ELF-1 (cell line): ENCODE results near the gene NCEH1.
"Not testable (repeated sequence)": the region's sequence is repeated elsewhere in the genome, so short reads cannot be mapped to it uniquely, and the experiment has no call there.

Experiments
- DNase-seq: peaks from one replicate; pipeline ENCODE4 v3.0.0-alpha.2; 2016; ENCODE audit warnings: low read depth, low spot score

Gene NCEH1

DNA sequence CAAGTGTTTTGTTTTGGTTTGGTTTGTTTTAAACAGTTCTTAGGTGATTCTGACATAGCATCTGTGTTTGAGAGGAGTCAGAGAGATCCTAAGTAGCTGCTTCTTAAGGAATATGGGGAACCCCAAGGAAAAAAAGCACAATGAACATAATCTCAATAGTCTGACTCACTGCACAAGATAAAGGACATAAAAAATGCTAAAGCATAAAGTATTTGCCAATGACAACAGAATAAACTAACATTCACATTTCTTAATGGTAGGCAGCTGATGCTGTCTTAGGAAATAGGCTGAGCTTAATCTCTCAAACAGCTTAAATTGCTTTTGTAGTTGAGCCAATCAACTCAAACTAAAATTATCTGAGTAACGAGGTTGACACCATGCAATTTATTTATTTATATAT is 2.9 kb downstream of the NCEH1 start:
- DNase-seq = no peak

DNA sequence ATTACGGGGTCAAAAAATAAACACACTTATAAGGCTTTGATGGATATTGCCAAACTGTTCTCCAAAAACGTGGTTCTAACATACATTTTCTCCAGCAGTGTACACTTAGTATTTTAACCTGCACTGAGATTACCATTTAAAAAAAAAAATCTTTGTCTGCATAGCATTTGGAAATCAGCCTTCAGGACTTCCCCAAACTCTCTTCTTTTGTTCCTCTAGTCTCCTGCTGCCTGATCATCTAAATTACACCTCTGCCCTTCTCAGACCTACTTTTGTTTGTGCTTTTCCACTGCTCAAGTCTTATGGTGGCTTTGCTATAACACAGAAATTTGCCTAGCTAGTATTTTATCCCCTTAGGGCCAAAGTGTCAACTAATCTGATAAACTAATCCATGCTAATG is 3.8 kb downstream of the NCEH1 start:
- no peak for DNase-seq

DNA sequence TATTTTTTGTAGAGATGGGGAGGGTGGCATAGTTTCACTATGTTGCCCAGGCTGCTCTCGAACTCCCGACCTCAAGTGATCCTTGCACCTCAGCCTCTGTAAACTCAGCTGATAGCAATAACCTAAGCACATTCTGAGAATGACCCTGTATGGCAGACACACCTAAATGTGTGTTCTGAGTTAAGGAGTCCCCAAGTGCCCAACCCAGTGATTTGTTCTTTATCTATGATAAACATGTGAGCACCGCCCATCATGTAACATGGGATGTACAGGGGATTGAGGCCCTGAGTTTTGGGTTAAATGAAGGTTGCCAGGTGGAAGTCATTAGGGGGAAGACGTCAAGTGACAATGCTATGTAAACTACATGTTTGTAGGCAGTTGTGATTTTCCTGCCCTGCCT is 5.7 kb downstream of the NCEH1 start:
- DNase-seq = no peak

DNA sequence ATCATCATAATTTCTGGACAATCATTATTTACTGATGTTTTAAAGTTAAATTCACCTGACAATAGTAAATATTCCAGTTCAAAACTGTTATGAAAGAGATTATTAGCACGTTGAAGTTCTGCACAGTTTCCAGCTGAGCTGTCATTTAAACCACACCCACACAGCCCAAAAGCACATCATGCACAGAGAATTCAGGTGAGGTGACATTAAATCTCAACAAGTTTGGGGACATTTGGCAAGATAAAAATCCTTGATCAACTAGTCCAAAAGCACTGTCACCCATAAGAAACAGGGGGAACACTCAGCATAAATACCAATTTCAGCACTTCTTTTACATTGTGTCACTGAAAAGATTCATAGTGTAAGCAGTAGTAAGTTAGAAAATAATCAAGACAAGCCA is 6.9 kb downstream of the NCEH1 start:
- DNase-seq = no peak

DNA sequence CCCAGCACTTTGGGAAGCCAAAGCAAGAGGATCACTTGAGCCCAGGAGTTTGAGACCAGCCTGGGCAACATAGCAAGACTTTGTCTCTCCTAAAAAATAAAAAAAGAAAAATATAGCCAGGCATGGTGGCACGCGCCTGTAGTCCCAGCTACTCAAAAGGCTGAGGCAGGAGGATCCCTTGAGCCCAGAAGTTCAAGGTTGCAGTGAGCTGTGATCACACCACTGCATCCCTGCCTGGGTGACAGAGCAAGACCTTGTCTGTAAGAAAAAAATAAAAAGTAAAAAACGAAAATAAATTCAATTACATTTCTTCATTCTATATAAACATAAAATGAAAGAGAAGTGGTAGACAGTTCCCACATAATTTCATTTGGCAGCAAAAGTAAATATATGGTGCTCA is 8.1 kb downstream of the NCEH1 start:
- DNase-seq = not testable (repeated sequence)

DNA sequence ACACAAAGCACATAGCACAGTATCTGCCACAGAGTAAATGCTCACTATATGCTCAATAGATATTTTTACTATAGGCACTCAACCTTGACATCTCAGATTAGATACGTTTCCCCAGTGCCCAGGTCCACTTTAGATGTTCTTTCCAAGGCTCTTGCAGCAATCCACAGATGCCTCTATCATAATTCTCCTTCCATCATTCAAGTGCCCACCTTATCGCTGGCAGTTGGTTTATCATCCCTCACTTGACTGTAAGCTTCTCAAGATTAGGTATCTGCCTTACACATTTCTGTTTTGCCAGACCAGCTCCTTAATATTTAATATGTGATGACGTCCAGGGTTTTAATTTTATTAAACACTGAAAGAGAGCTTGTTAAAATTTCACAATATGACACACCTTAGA is 8.6 kb downstream of the NCEH1 start:
- no peak for DNase-seq

DNA sequence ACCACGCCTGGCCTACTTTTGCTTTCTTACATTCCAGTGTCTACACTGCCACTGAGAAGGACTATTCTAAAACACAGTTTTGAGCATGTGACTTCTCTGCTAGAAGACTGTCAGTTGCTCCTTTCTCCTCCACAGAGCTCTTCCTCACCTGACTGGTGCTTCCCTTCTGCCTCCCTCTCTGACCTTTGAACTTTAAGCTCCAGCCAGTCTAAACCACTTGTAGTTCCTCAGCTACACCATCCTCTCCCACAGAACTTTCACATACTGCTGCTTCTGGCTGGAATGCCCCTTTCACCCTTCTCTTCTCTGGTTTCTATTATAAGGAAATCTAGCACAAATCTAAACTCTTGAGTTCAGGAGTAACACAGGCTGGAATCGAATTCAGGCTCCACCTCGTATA is 9.1 kb downstream of the NCEH1 start:
- DNase-seq = no peak

DNA sequence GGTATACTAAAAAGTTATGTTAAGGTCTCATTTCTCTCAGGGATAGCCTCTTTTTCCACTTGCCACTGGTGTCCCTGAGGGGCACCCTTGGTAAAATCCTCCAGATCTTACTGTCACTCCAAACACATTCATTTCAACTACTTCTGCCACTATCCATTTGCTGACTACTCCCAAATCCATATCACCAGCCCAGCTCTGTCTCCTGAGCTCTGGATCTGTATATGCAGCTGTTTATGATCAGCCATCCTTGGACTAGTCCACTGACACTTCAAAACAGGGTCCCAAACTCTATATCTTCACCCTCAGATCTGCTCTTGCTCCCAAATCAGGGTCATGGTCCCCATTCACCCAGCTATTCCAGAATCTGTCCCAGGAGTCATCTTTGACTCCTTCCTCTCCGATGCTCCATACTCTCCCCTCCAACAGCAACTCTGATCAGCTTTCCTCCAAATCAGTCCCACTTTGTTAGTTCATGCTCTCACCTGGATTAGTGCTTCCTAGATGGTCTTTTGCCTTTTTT is 9.9 kb downstream of the NCEH1 start:
- no peak for DNase-seq

DNA sequence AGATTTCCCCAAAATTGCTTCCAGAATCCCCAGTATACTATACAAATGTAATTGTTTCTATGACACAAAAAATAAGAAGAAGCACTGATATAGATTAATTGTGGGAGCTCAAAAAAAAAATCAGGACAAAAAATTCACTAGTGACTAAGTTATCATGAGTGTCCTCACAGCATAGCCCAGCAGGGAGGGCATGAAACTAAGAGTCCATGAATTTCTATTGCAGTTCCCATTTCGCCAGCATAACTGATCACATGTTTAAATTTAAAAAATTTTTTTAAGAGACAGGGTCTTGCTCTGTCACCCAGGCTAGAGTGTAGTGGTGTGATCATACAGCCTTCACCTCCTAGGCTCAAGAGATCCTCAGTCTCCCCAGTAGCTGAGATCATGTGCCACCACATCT is 10.6 kb downstream of the NCEH1 start:
- no peak for DNase-seq

DNA sequence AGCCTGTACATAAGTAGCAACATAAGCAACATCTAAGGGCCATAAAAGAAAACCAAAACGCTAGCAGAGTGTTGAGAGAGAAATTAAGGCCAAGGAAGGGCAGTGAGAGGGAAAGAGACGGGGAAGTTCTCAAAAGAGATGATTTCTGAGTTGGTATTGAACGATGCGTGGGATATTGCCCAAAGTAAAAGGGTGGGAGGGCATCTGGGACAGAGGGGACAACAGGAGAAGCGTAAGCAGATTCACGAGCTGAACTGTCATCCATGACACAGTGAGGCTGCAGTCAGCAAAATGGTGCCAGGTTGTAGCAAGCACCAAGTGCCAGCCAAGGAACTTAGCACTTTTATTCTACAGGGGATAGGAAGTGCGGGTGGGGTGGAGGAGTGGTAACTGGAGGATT is 11.8 kb downstream of the NCEH1 start:
- DNase-seq = no peak

DNA sequence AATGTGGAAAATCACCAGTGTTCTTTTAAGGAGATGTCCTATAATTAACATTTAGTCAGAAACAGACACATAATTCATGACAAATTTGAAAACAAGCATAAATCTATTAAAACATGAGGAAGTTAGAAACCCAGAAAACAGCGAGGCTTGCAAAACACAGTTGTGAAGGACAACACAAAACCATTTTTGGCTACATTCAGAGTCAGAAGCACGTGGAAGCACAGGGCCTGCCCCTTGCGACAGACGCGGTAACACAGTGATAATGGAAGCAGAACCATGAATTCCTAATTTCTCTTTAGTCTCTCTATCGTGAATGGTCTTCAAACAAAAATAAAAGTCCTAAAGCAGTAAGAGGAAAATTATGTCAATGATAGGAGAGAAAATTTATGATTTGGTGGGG is 12.2 kb downstream of the NCEH1 start:
- no peak for DNase-seq

DNA sequence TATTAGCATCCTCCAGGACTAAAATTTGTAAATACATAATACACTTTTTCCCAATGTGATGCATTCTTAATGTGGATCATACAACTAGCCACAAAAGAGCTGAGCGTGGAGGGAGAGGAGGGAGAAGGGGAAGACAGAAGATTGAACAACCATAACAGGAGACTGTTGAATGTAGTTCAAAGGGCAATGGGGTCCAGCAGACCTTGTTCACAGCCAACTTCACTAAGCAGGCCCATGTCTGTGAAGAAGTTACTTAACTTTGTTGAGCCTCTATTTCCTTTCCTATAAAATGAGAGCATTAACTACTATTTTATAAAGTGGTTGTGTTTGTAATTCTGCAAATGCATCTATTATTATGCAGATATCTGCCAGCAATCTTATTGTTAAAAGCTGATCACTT is 13.3 kb downstream of the NCEH1 start:
- DNase-seq = no peak

DNA sequence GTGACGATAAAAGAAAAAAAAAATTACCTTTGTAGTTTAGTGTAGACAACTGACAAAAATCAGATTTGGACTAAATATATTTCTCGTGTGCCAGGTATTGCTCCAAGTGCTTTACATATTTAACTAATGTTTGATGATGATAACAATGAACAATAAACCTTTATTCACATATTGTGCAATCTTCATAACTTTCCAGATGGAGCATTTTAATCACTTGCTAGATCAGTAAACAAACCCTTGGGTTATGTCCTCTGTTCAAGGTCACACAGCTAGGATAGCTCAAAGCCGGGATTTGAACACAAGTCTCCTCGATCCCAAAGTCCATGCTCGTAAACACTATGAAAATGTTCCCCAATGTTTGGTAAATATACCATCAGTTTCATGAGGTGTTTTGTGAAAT is 14.5 kb downstream of the NCEH1 start:
- DNase-seq = no peak

DNA sequence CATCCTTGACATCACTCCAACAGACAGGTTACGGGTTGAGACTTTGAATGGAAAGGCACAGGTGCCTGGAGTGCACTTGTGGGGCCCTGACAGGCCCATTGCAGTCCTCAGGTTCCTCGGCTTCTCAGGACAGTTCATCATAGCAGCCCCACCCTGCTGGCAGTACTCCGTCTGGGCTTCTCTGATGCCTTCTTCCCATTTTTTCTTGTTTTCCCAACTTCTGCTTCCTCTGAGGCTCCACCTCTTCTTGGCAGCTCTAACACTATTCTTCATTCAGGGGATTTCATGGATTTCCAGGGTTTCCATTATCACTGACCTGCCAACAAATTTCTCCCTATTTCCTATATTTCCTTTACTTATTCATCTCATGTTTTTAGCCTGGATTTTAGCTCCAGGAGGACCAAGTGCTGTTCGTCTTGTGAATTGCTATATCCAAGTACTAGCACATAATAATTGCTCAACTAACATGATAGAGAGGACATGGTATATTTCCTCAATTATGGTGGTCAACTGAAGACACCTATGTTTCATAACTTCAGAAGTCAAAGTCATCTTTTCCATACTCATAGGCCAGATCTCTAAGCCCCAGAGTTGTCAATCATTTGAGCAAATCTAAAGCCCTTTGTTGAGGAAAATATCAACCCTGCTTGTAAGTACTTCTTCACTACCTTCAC is 16.2 kb downstream of the NCEH1 start:
- no peak for DNase-seq

DNA sequence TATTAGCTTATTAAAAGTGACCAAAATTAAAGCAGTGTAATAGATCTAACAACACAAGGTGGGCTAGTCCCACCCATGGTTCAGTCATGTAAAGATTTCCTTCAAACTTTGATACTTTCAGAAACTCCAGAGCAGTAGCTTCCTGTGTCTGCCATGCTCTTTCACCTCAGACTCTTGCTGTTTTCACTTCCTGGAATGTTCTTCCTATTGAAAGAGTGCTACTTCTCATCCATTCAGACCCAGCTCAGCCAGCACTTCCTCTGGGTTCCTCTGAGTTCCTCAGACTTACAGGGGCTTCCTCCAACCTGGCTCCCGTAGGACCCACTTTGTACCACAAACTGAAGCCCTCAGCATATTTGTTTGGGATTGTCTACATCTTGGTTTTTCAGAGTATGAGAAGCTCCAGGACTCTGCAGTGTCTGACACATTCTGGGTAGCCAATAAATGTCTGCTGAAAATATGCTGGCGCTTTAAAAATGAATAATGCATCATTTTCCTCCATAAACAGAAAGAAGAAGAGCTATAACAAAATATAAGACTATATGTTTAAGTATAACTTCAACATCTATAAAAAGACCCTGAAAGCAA is 18.0 kb downstream of the NCEH1 start:
- no peak for DNase-seq

DNA sequence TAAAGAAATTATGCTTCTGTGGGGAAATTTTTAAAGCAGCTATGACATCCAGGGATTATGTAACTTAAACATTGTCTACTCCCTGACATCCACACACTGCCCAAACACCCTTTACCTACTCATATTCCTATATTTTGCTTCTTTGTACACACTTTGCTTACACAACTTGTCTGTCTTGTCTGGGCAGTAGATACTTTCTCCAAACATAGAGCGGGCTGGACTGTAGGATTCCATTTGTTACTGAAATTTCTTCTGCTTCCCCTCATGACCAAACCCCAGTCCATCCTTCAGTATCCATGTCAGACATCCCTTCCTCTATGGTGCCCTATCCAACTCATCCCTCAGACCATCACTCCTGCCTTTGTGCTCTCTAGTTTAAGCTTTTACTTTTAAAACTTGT is 19.9 kb downstream of the NCEH1 start:
- DNase-seq = no peak

DNA sequence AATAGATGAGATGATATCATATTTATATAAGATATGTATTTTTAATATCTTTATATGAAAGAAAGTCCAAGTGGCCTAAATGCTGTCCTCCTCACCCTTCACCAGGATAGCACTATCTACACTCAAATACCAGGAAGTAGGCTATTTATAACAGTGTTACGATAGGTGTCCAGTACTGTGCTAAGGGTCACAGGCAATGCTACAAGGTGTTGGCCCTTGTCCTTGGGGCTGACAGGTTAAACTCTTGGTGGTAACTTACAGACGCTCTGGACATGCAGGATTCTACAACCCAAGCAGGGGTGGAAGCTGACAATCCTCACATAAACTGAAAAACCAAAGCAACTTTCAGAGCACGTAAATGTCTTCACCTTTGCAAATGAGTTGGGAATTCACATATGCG is 22.3 kb downstream of the NCEH1 start:
- DNase-seq = no peak

DNA sequence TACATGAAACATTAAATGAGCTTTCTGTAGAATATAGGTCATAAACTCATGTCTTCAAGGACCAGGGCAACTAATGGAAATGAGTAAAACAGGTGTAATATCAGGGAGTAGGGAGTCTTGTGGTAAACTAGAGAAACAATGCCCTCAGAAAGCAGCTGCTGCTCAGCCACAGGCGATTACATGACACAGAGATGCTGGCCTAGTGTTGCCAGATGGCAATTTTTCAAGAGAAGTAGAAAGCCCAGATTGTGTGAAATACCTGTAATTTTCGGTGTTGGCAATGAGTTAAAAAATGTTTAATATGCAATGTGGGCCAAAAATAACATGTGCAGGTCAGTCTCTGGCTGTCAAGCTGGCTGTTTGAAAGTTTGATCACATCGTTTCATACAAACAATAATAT is 23.4 kb downstream of the NCEH1 start:
- no peak for DNase-seq

DNA sequence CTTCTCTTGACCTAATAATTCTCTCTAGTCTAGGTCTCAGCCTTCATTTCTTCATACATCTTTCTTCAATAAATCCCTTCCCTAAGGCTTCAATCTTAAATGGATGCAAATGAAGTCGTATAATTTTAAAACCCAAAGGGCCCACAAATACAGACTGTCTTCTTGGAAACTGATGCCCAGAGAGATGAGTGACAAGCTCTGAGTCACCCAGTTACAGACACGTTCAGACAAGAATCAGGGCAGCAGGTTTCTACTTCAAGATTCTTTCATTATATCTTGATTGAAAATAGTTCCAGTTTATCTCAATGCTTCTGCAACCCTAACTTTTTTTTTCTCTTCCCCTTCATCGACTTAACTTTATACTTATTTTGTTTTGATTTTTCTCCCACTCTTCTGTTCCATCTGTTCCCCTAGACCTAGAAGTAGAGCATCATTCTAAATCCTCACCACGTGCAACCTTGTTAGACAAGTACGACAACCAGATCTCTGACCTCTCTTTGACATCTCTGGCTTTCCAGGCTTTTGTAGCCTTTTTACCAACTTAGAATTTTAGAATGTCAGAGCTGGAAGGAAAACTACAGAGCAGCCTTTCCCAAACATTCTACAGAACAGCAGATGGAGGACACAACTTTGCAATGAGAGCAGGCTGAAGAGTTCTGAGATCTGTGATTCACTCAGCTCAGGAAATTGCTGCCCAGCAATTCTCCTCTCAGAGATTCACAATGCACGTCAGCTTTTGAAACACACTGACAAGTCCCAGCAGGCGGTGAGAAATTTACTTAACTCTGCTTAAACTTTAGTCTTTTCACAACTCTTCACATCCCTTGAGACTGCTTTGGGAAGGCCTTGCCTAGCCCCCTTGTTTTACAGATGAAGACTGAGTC is 25.3 kb downstream of the NCEH1 start:
- no peak for DNase-seq

DNA sequence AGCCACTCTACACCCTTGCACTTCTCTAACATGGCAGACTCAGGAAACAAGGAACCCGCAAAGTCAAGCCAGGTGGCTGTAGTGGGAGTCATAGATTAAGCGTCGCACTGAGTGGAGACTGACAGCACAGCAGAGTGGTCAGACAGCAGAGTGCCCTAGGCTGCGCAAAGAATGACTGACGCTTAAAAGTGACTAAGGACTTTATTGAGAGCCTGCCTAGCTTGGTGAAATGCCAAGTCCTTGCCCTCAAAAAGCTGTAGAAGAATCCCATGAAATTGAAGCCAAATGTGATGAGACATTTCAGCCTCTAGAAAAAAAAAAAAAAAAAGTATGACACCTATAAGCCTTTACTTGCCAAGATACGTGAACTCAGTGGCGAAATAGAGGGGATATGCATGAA is 30.2 kb downstream of the NCEH1 start:
- DNase-seq = no peak

DNA sequence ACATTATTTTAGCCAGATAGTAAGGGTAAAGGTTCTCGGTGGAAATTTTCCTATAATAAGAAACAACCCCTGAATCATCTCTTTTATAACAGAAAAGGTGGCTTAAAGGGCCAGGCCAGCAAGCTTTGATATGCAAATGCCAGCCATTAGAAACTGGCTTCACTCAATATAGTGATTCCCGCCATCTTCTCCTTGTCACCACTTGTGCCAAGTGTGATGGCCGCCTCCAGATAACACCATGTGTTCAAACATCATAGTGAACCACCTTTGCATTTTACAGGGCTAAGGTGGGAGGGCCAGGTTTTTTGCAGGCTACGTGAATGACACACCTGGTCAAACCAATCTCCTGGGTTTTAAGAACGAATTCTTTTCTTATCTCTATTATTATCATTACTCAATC is 31.3 kb downstream of the NCEH1 start:
- no peak for DNase-seq

DNA sequence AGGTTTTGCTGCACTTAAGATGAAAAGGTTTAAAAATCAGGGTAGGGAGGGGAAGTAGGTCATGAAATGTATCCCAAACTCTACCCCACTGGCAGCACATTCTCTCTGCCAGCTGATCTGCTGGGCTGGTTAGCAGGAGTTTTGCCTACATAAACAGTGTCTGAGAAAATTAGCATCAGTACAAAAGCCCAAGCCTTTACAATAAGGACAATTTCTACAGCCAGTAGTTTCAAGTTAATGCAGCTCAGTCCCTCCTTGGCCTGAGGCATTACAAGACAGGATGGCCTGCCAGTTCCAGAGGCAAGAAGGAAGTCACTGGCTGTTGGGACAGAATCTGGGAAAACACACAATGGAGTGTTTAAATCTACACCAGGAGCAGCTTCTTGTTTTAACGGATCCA is 32.8 kb downstream of the NCEH1 start:
- peak; percentile 64 for DNase-seq
